Endodermal cell (in vitro differentiated cells): ENCODE measurements around the gene TMEM150A. TPM values are rescaled to one million over a fixed set of nuclear protein-coding genes. Genes with fewer than 3 reads are reported as not detected.

Source experiments
- DNase-seq: peaks from one replicate; pipeline ENCODE4 v3.0.0-alpha.2; 2017
- H3K27ac ChIP-seq: 2 replicates; pipeline ENCODE4 v1.5.1; 2013; ENCODE audit warnings: mild to moderate bottlenecking, low read depth, low read length, moderate library complexity
- H3K27me3 ChIP-seq: 2 replicates; pipeline ENCODE4 v1.6.1; 2013; ENCODE audit warnings: mild to moderate bottlenecking, low read length, moderate library complexity; ENCODE audit not compliant: insufficient read depth, control insufficient read depth, poor library complexity, severe bottlenecking
- H3K36me3 ChIP-seq: 2 replicates; pipeline ENCODE4 v1.7.0; 2013; ENCODE audit warnings: mild to moderate bottlenecking, low read length, moderate library complexity; ENCODE audit not compliant: control insufficient read depth, insufficient read depth
- H3K4me1 ChIP-seq: one replicate; pipeline ENCODE4 v1.7.0; 2013; ENCODE audit warnings: low read length; ENCODE audit not compliant: control insufficient read depth, insufficient read depth
- H3K4me3 ChIP-seq: 2 replicates; pipeline ENCODE4 v1.5.1; 2013; ENCODE audit warnings: mild to moderate bottlenecking, low read length, moderate library complexity
- H3K9ac ChIP-seq: 2 replicates; pipeline ENCODE4 v1.6.1; 2013; ENCODE audit warnings: mild to moderate bottlenecking, low read length, moderate library complexity; ENCODE audit not compliant: poor library complexity, severe bottlenecking; ENCODE audit errors: extremely low read depth
- H3K9me3 ChIP-seq: 2 replicates; pipeline ENCODE4 v1.6.1; 2013; ENCODE audit warnings: mild to moderate bottlenecking, low read length, moderate library complexity; ENCODE audit not compliant: control insufficient read depth
- H3K27ac Mint-ChIP-seq: 2 replicates; pipeline ENCODE4 v1.8.0; 2020; ENCODE audit warnings: mixed read lengths
- H3K27me3 Mint-ChIP-seq: 2 replicates; pipeline ENCODE4 v1.8.0; 2021; ENCODE audit warnings: mild to moderate bottlenecking, mixed read lengths; ENCODE audit not compliant: insufficient read depth
- H3K36me3 Mint-ChIP-seq: 2 replicates; pipeline ENCODE4 v1.8.0; 2020; ENCODE audit warnings: low read depth, mixed read lengths
- H3K4me1 Mint-ChIP-seq: 2 replicates; pipeline ENCODE4 v1.8.0; 2020; ENCODE audit warnings: mixed read lengths
- H3K4me3 Mint-ChIP-seq: 2 replicates; pipeline ENCODE4 v1.8.0; 2020; ENCODE audit warnings: mild to moderate bottlenecking, moderate library complexity, mixed read lengths
- H3K9me3 Mint-ChIP-seq: 2 replicates; pipeline ENCODE4 v1.8.0; 2020; ENCODE audit warnings: mild to moderate bottlenecking, mixed read lengths
- WGBS, 2 experiments: methylation state at CpG; one replicate each; pipeline versions ENCODE4 v1.1.5 to v1.1.7; 2013; ENCODE audit warnings: missing lambda C conversion rate in 2 of 2, mixed read lengths in 1 of 2; ENCODE audit not compliant: insufficient coverage in 1 of 2, insufficient read length in 1 of 2; 5-methylcytosine and 5-hydroxymethylcytosine counted together
- total RNA-seq, 2 donors: library from RNA; stranded (reverse); fragmentation: NEBNext Ultra II Directional in 1 of 2; extraction: Animal tissue kit (Norgen Biotek cat#: 25700) in 1 of 2; gene quantifications; 2 replicates in 1 of 2; 3 replicates in 1 of 2; pipeline ENCODE4 v1.2.1, GENCODE V29; 2021
- TF ChIP-seq, protein P1 (sequence below): fragments of 200-600 bp; sonication (generic); conservative IDR thresholded peaks from 2 replicates; pipeline ENCODE4 v1.5.0; 2021; ENCODE audit warnings: antibody characterized with exemption, mild to moderate bottlenecking

The TMEM150A gene
- total RNA-seq, 2 donors from 2014 or later, result 23.8 to 32.2 TPM

DNA sequence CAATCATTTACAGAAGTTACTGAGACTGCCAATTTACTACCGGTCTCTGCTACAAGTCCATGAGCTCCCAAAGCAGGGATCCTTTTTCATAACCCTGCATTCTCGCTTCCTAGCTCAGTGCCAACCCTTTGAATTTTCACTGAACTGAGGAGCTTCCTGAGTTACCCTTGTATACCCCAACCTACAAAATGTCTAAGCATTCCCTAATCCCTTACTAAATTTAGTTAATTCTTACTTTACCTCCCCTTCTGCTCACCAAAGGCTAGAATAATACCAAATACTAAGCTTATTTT is 53.9 kb downstream of the TMEM150A start:
- TF ChIP-seq, protein P1, sequence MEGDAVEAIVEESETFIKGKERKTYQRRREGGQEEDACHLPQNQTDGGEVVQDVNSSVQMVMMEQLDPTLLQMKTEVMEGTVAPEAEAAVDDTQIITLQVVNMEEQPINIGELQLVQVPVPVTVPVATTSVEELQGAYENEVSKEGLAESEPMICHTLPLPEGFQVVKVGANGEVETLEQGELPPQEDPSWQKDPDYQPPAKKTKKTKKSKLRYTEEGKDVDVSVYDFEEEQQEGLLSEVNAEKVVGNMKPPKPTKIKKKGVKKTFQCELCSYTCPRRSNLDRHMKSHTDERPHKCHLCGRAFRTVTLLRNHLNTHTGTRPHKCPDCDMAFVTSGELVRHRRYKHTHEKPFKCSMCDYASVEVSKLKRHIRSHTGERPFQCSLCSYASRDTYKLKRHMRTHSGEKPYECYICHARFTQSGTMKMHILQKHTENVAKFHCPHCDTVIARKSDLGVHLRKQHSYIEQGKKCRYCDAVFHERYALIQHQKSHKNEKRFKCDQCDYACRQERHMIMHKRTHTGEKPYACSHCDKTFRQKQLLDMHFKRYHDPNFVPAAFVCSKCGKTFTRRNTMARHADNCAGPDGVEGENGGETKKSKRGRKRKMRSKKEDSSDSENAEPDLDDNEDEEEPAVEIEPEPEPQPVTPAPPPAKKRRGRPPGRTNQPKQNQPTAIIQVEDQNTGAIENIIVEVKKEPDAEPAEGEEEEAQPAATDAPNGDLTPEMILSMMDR, result no peak
- peaks cover 77% of the 10 kb centered on the region for H3K36me3 Mint-ChIP-seq
- no peak overlapping the region for H3K4me3 ChIP-seq
- no peaks in the 10 kb centered on the region for H3K9me3 Mint-ChIP-seq
- H3K9ac ChIP-seq, result no peak overlapping the region
- no peak for DNase-seq
- WGBS, 2 experiments, result 95 to 96% methylated on average over 2 of the region's 2 CpGs
- peaks cover 6% of the 10 kb centered on the region for H3K4me1 Mint-ChIP-seq
- no peaks in the 10 kb centered on the region for H3K4me1 ChIP-seq
- H3K36me3 ChIP-seq, result peaks cover 83% of the 10 kb centered on the region
- H3K27me3 ChIP-seq, result no peaks in the 10 kb centered on the region
- no peak overlapping the region for H3K27ac Mint-ChIP-seq
- H3K27ac ChIP-seq, result no peak overlapping the region
- no peak overlapping the region for H3K4me3 Mint-ChIP-seq
- no peaks in the 10 kb centered on the region for H3K9me3 ChIP-seq
- H3K27me3 Mint-ChIP-seq, result no peaks in the 10 kb centered on the region

Other genes starting within 250 kb of the TMEM150A start
- 10 to 100 TPM; 12.7 to 19.7 TPM for gene RETSAT, start 248.2 kb downstream of the TMEM150A start, total RNA-seq
- gene ELMOD3, start 247.9 kb downstream of the TMEM150A start, total RNA-seq, result 10 to 100 TPM; 12.4 to 18.9 TPM
- gene CAPG, start 192.3 kb downstream of the TMEM150A start, total RNA-seq, result 100 to 1,000 TPM; 104 to 119 TPM
- gene SH2D6, start 184.0 kb downstream of the TMEM150A start, total RNA-seq, result 1 to 10 TPM in 1 of 2 donors, under 1 TPM in 1; 0.68 to 1.1 TPM
- 100 to 1,000 TPM; 171 to 267 TPM for gene MAT2A, start 63.5 kb downstream of the TMEM150A start, total RNA-seq
- gene GGCX, start 41.2 kb downstream of the TMEM150A start, total RNA-seq, result 10 to 100 TPM; 74.5 to 89.5 TPM
- gene VAMP8, start 25.1 kb downstream of the TMEM150A start, total RNA-seq, result 100 to 1,000 TPM in 1 of 2 donors, 10 to 100 TPM in 1; 80.4 to 146 TPM
- gene VAMP5, start 18.3 kb downstream of the TMEM150A start, total RNA-seq, result 10 to 100 TPM in 1 of 2 donors, 1 to 10 TPM in 1; 6.3 to 13.9 TPM
- 100 to 1,000 TPM; 113 to 118 TPM for gene RNF181, start 7.0 kb downstream of the TMEM150A start, total RNA-seq
- 10 to 100 TPM; 63.2 to 66.5 TPM for gene C2orf68, start 9.4 kb upstream of the TMEM150A start, total RNA-seq
- 100 to 1,000 TPM in 1 of 2 donors, 10 to 100 TPM in 1; 75.7 to 102 TPM for gene USP39, start 13.5 kb upstream of the TMEM150A start, total RNA-seq
- not detected for gene SFTPB, start 65.5 kb upstream of the TMEM150A start, total RNA-seq
- not detected for gene GNLY, start 91.7 kb upstream of the TMEM150A start, total RNA-seq
- gene ATOH8, start 151.3 kb upstream of the TMEM150A start, total RNA-seq, result 1 to 10 TPM; 1.3 to 1.6 TPM